Testis (tissue), 2 donors: ENCODE results near the gene CD101.

Experiments
- CTCF ChIP-seq, 3 experiments: fragments of 450-650 bp in 2 of 3; fragments of 200-600 bp in 1 of 3; sonication (generic) in 1 of 3; IDR thresholded peaks; one replicate each; pipeline ENCODE4 v1.5.1; 2016 to 2019; ENCODE audit warnings: antibody characterized with exemption in 3 of 3, mild to moderate bottlenecking in 2 of 3, moderate library complexity in 1 of 3
- POLR2A ChIP-seq: fragments of 450-650 bp; IDR thresholded peaks from one replicate; pipeline ENCODE4 v1.6.1; 2017; ENCODE audit warnings: antibody characterized with exemption, mild to moderate bottlenecking, moderate library complexity

DNA sequence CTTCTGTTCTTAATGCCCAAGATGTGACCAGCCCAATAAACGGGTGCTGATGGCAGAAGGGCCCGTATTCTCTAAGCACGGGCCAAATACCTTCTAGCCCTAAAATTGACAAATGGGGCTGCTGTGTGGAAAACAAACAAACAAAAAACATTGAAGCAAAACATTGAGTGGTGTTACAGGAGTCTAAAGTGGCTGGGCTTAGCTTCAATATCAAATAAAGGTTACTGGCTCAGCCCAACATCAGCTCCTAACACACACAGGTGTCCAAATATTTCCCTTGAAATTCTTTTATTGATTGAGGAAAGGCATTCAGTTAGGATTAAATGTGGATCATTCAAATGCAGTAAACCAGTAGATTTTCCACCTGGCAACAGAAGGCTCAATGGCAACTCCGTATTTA is 45.2 kb downstream of the CD101 start:
- TF ChIP-seq CTCF (IDR thresholded peaks at IDR 0.05) (no peak), POLR2A (no peak)
